ENCODE data around the gene CYYR1.
"Not testable (repeated sequence)": the region's sequence is repeated elsewhere in the genome, so short reads cannot be mapped to it uniquely, and the experiment has no call there.

CYYR1 gene

DNA sequence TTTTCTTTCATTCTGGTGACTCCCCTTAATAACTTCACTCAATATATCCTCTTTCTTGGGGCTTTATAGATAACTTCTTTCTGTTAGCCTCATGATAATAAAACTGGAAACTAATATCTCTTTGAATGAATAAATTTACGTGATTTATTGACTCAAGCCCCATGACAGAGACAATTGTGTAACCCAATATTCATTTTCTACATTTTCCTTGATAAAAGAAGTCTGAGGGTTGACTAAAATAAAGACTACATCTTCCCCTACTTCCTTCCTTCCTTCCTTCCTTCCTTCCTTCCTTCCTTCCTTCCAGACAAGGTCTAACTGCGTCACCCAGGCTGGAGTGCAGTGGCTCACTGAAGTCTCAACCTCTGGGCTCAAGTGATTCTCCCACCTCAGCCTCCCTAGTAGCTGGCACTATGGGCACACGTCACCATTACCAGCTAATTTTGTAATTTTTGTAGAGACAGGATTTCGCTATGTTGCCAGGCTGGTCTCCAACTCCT, 85.1 kb downstream of the CYYR1 start:
- no peak for DNase-seq

DNA sequence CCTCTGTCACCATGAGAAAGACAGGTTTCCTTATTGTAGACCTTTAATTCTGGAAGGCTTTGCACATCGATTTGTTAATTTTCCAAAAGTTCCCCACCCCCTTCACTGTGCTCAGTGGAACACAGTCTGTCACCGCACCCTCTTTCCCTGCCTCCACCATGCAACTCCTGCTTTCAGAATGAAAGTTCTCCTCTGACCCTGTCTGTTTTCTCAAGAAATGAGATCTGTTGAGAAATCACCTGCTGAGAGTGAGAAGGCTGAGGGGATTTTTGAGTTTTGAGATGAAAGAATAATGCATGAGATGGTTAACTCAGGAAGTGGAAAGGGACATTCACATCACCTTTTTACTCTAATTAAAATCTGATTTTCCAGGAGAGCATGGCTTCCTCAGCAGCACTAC, 99.6 kb downstream of the CYYR1 start:
- DNase-seq: no peak

DNA sequence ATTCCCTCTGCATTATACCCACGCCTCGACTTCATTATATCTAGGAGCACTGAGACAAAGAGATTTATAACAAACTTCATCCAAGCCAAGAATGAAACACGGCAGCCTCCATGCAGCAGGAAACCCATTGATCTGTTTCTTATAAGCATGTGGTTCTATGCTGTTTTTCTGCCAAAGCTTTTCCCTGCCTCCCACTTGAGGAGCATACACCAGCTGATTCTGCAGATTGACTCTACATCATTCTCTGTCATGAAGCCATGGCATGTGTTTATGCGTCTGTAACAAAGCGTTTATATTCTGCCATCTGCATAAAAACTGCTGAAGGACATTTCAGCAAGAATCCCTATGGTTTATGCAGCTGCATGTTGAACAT, 102.0 kb downstream of the CYYR1 start:
- DNase-seq: no peak

GRCh38 chr21:26470351-26471098, 102.6 kb downstream of the CYYR1 start:
- DNase-seq: no peak

- no peak for DNase-seq
These were observed 103.3 kb downstream of the CYYR1 start for GRCh38 chr21:26469789-26470188.

DNA sequence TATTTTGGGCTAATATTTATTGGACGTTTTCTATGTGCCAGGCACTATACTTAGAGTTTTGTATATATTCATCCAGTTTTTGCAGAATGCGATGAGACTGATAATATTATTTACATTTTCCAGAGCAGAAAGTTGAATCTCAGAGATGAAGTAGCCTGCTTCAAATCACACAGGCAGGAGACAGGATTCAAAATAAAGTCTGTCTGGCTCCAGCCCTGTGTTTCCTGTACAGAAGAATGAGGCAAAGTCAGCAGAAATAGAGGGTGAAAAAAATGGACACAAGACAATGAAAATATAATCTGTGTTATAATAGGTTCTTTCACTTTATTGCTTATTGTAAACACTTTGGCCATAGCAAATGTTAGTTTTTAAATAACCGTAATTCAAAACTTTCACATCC, 107.2 kb downstream of the CYYR1 start:
- DNase-seq: no peak

- DNase-seq: no peak
These were observed 111.6 kb downstream of the CYYR1 start for GRCh38 chr21:26461500-26461899.

DNA sequence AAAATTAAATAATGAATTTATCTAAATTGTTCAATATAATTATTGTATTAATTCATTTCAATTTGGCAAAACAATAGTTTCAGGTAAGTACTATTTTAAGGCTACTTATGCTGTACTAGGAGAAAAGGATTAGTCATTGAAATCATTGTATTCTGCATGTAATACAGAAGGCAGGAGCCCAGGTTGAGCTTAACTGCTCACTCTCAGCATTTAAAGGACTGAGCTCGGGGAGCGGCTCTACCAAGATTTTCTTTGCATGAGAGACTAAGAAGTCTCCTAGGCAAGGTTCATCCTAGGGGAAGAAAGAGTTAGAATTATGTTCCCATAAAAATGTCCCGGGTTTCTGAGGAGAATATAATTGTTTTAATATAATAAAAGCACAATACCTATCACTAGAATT, 112.5 kb downstream of the CYYR1 start:
- DNase-seq: no peak

GRCh38 chr21:26458854-26459253, 114.2 kb downstream of the CYYR1 start:
- not testable (repeated sequence) for DNase-seq

DNA sequence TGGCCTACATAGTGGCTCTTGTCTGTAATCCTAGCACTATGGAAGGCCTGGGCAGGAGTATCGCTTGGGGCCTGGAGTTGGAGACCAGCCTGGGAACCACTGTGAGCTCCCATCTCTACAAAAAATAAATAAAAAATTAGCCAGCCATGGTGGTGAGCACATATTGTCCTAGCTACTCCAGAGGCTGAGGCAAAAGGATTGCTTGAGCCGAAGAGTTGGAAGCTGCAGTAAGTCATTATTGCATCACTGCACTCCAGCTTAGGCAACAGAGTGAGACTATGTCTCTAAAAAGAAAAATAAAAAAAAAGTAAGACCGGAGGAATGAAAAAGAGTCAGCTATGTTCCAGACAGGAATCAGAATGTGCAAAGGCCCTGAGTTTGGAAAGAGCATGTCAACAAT, 115.3 kb downstream of the CYYR1 start:
- no peak for DNase-seq

DNA sequence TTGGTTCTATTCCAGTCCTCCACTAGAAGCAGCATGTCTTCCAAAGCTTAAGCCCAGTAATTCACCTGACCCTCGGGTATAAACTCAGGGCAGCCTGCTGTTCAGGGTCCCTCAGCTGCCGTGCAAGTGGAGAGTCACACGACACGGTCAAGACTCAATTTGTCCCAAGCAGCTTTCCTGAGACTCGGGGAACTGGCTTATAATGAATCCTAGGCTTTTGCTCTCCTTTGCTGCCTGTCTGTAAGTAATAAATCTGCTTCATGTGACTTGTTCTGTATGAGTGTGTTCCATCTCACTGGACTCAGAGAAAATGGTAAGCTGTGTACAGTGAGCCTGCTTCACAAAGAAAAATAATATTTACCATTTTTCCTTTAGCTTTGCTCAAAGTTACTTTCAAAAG, 119.8 kb downstream of the CYYR1 start:
- no peak for DNase-seq

DNA sequence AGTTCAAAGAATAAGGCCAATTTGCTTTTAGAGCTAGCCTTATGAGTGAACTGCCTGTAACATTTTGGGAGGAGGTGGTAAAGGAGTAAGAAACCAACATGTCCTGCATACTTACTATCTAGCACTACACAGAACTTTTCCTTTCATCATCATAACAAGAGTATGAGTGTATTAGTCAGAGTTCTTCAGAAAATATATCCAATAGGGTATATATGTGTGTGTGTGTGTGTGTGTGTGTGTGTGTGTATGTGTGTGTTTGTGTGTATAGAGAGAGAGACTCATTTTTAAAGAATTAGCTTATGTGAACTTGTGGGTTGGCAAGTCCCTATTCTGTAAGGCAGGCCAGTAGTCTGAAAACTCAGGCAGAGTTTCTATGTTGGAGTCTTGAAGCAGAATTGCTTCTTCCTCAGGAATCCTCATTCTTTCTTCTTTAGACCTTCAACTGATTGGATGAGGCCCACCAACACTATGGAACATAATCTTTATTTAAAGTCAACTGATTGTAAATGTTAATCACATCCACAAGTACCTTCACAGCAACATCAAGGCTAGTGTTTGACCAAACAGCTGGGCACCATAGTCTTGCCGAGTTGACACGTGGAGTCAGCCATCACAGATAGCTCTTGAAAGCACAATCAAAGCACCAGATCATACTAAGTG, 121.9 kb downstream of the CYYR1 start:
- DNase-seq: no peak

- DNase-seq: no peak
These were observed 123.9 kb downstream of the CYYR1 start for GRCh38 chr21:26449161-26449560.

- no peak for DNase-seq
These were observed 124.3 kb downstream of the CYYR1 start for GRCh38 chr21:26448751-26449150.

GRCh38 chr21:26447932-26448475, 125.1 kb downstream of the CYYR1 start:
- DNase-seq: no peak

GRCh38 chr21:26445440-26445839, 127.6 kb downstream of the CYYR1 start:
- no peak for DNase-seq

DNA sequence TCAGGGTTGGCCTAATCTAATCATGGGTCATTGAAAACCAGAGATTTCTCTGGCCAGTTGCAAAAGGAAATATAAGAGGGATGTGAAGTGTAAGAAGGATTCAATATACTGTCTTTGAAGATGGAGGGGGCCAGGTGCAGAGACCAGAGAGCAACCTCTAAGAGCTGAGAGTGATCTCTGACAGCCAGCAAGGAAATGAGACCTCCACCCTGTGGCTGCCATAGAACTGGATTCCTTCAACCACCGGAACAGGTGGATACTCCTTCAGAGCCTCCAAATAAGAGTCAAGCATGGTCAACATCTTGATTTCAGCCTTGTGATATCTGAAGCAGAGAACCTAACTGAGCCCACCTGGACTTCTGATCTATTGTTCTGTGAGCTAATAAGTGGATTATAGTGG, 128.4 kb downstream of the CYYR1 start:
- DNase-seq: no peak

DNA sequence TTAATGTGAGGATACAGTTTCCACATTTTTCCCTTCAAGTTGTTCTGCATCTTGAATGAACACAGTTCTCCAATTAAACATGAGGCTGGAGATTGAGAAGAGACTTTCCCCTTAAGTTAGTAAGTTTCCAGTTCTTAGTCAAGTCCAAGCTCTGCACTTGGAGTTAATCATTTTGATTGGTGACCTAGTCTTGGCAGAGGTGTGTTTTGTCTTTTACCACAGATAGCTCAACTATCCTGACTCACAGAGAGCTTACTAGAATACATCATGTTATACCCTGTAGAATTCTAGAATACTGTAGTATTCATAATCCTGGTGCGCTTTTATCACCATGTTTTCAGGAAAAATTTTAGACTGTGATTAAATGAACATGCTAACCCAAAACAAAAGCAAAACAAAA, 129.2 kb downstream of the CYYR1 start:
- DNase-seq: no peak

GRCh38 chr21:26443291-26443690, 129.8 kb downstream of the CYYR1 start:
- no peak for DNase-seq

DNA sequence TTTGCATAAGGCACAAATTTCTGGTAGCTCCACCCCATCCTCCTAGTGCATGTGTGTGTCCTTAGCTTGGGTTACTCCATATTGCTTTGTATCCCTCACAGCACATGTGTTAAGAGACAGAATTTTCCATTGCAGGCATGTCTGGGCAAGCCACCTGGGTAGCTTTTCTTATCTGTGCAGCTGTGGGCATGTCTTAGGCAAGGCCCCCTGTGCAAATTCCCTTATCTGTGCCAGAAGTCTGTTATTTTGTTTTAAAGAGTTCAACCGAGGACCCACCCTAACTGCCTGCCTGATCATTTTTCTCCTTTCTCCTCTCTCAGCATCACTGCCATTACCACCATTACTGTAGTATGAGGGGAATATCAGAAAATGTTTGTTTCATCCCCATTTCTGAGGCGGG, 131.9 kb downstream of the CYYR1 start:
- DNase-seq: no peak

- DNase-seq: no peak
These were observed 134.1 kb downstream of the CYYR1 start for GRCh38 chr21:26438976-26439375.

GRCh38 chr21:26437326-26438009, 135.6 kb downstream of the CYYR1 start:
- DNase-seq: no peak

- DNase-seq: no peak
These were observed 139.7 kb downstream of the CYYR1 start for GRCh38 chr21:26433386-26433785.

GRCh38 chr21:26432410-26432809, 140.7 kb downstream of the CYYR1 start:
- DNase-seq: no peak
